ENCODE data around the gene IL4R. TPM values are rescaled to one million over a fixed set of nuclear protein-coding genes. Genes with fewer than 3 reads are reported as not detected.

Gene IL4R
- total and polyA plus RNA-seq, 2 of the 13 experiments (the other 11 are each of a cell fraction or from before 2014, with no cell fraction given): 15.9 to 49.6 TPM

DNA sequence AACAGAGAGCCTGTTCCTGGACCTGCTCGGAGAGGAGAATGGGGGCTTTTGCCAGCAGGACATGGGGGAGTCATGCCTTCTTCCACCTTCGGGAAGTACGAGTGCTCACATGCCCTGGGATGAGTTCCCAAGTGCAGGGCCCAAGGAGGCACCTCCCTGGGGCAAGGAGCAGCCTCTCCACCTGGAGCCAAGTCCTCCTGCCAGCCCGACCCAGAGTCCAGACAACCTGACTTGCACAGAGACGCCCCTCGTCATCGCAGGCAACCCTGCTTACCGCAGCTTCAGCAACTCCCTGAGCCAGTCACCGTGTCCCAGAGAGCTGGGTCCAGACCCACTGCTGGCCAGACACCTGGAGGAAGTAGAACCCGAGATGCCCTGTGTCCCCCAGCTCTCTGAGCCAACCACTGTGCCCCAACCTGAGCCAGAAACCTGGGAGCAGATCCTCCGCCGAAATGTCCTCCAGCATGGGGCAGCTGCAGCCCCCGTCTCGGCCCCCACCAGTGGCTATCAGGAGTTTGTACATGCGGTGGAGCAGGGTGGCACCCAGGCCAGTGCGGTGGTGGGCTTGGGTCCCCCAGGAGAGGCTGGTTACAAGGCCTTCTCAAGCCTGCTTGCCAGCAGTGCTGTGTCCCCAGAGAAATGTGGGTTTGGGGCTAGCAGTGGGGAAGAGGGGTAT, 48.9 kb downstream of the IL4R start:
- Histone ChIP-seq H3K9ac (ENCODE audit: insufficient read depth, low read depth, low read length) (no peak overlapping the region), H3K27me3 (ENCODE audit: control insufficient read depth in 1 of 2, insufficient read depth in 2 of 2, low read length in 2 of 2) (no peaks in the 10 kb centered on the region), H3K4me1 (ENCODE audit: insufficient read depth, low read length) (peaks cover 41% of the 10 kb centered on the region), H3K27ac (ENCODE audit: extremely low read length, insufficient read depth, low read length) (no peak overlapping the region), H3K4me2 (ENCODE audit: low read depth, low read length) (no peak overlapping the region), H4K20me1 (ENCODE audit: insufficient read depth, low read length) (peaks cover 9% of the 10 kb centered on the region; the same call in 1 of the 2 replicates), H3K4me3 (replicated peaks in 1 of 3; ENCODE audit: insufficient read depth in 1 of 3, low read depth in 2 of 3, low read length in 3 of 3) (no peak overlapping the region), H2AFZ (ENCODE audit: low read length) (no peak overlapping the region), H3K36me3 (replicated peaks in 1 of 2; ENCODE audit: control insufficient read depth in 1 of 2, insufficient read depth in 2 of 2, low read length in 2 of 2) (peaks cover 23 to 25% of the 10 kb centered on the region in 2 experiments), H3K9me3 (ENCODE audit: low read length) (no peaks in the 10 kb centered on the region), H3K79me2 (ENCODE audit: insufficient read depth, low read length) (no peaks in the 10 kb centered on the region)
- POLR2A ChIA-PET: no interaction called here
- 0 out of 2 replicates have a peak, but pooled peaks have one; percentile 20 for TF ChIP-seq ZNF788 (CRISPR knock-in tag; IDR thresholded peaks at IDR 0.05; ENCODE audit: borderline replicate concordance)
- TF ChIP-seq AGO2 (optimal IDR thresholded peaks at IDR 0.05; ENCODE audit: low read depth, low read length): peak; percentile 33
- 0 out of 2 replicates have a peak, but pooled peaks have one; percentile 16 for TF ChIP-seq ZNF274 (CRISPR knock-in tag; IDR thresholded peaks at IDR 0.05)
- TF ChIP-seq, protein P1, sequence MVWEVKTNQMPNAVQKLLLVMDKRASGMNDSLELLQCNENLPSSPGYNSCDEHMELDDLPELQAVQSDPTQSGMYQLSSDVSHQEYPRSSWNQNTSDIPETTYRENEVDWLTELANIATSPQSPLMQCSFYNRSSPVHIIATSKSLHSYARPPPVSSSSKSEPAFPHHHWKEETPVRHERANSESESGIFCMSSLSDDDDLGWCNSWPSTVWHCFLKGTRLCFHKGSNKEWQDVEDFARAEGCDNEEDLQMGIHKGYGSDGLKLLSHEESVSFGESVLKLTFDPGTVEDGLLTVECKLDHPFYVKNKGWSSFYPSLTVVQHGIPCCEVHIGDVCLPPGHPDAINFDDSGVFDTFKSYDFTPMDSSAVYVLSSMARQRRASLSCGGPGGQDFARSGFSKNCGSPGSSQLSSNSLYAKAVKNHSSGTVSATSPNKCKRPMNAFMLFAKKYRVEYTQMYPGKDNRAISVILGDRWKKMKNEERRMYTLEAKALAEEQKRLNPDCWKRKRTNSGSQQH (CRISPR knock-in tag; IDR thresholded peaks at IDR 0.05; ENCODE audit: low read depth): no peak
- TF ChIP-seq, protein P2, sequence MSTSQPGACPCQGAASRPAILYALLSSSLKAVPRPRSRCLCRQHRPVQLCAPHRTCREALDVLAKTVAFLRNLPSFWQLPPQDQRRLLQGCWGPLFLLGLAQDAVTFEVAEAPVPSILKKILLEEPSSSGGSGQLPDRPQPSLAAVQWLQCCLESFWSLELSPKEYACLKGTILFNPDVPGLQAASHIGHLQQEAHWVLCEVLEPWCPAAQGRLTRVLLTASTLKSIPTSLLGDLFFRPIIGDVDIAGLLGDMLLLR (CRISPR knock-in tag; IDR thresholded peaks at IDR 0.05): 0 out of 2 replicates have a peak, but pooled peaks have one; percentile 42
- no peak for TF ChIP-seq ZNF382 (CRISPR knock-in tag; IDR thresholded peaks at IDR 0.05; ENCODE audit: borderline replicate concordance)
- no TSS peak for BruUV-seq (replicated peaks)
- CTCF ChIA-PET (ENCODE audit: low intra/inter-chr PET ratio, low total read pairs): no interaction called here
- DNase-seq (ENCODE audit: low spot score) (no peak), ATAC-seq (no peak), FAIRE-seq (no peak)
- 77% methylated on average over 6 of the region's 16 CpGs for WGBS (ENCODE audit: low lambda C conversion rate)
- in situ Hi-C loops (cut with HindIII; ENCODE audit: extremely low pct_ligation_motif_present, low pct_unique_long_range_greater_than_20kb): no loop called here
- intact Hi-C loops (cut with micrococcal nuclease; ENCODE audit: unreplicated experiment): no loop called here

Measured in HepG2 (cell line).